Endothelial cell of umbilical vein (primary cell): ENCODE results near the gene TMEM132A. TPM values are rescaled to one million over a fixed set of nuclear protein-coding genes. Genes with fewer than 3 reads are reported as not detected.

Source experiments
- BruUV-seq: library from RNA; stranded (reverse); fragments of 400-500 nt; replicated peaks from 2 replicates; lab custom pipeline; 2021; lab: Mats Ljungman, UMichigan
- CTCF ChIA-PET: fragments of 300-600, 350-600 bp; sonication (Branson Sonifier 250); formaldehyde crosslinking; loops from one replicate; lab custom pipeline; 2021; ENCODE audit warnings: antibody characterized with exemption, inconsistent platforms; lab: Charles Lee
- POLR2A ChIA-PET: fragments of 300-600, 350-600 bp; sonication (Branson Sonifier 250); formaldehyde crosslinking; loops from one replicate; lab custom pipeline; 2021; ENCODE audit warnings: antibody characterized with exemption, inconsistent platforms; lab: Charles Lee
- DNase-seq: peaks from one replicate; pipeline ENCODE4 v3.0.0-alpha.2; 2011; ENCODE audit warnings: low read depth, low spot score
- FAIRE-seq: peaks from 2 replicates; lab custom pipeline; 2011; peaks lifted over from hg19 to GRCh38; lab: Jason Lieb, UNC
- H2AFZ ChIP-seq: 2 replicates; pipeline ENCODE4 v1.6.0; 2012; ENCODE audit warnings: low read depth, low read length, control low read depth, inconsistent platforms
- H3K27ac ChIP-seq: 2 replicates; pipeline ENCODE4 v1.5.1; 2011; ENCODE audit warnings: low read depth, mild to moderate bottlenecking, control low read depth, low read length, moderate library complexity; ENCODE audit not compliant: insufficient read depth
- H3K27me3 ChIP-seq, 2 experiments: 2 replicates each; pipeline versions ENCODE4 v1.6.0 to v1.6.1; 2011; ENCODE audit warnings: low read length in 2 of 2, mixed read lengths in 1 of 2; ENCODE audit not compliant: control insufficient read depth in 2 of 2, insufficient read depth in 2 of 2
- H3K36me3 ChIP-seq, 2 experiments: 2 replicates in 1 of 2; 3 replicates in 1 of 2; pipeline ENCODE4 v1.5.1; 2011; ENCODE audit warnings: low read length in 2 of 2, mild to moderate bottlenecking in 1 of 2, moderate library complexity in 1 of 2; ENCODE audit not compliant: control insufficient read depth in 2 of 2, insufficient read depth in 2 of 2; ENCODE audit errors: extremely low read depth in 1 of 2
- H3K4me1 ChIP-seq: 3 replicates; pipeline ENCODE4 v1.5.1; 2011; ENCODE audit warnings: mild to moderate bottlenecking, low read length; ENCODE audit not compliant: control insufficient read depth, insufficient read depth; ENCODE audit errors: extremely low read depth
- H3K4me2 ChIP-seq: 2 replicates; pipeline ENCODE4 v1.6.1; 2011; ENCODE audit warnings: low read length, control low read depth, mixed read lengths; ENCODE audit not compliant: insufficient read depth
- H3K4me3 ChIP-seq, 3 experiments: fragments of 200-600 bp in 1 of 3; sonication (generic), shearing (Covaris generic) in 1 of 3; replicated peaks in 1 of 3; 2 replicates each; pipeline ENCODE4 v1.5.1; 2011 to 2016; ENCODE audit warnings: control low read depth in 3 of 3, low read length in 3 of 3, mild to moderate bottlenecking in 2 of 3, inconsistent platforms in 1 of 3, low read depth in 1 of 3, moderate library complexity in 1 of 3; ENCODE audit not compliant: insufficient read depth in 1 of 3
- H3K79me2 ChIP-seq: 2 replicates; pipeline ENCODE4 v1.6.0; 2012; ENCODE audit warnings: low read length, inconsistent platforms; ENCODE audit not compliant: control insufficient read depth, insufficient read depth
- H3K9ac ChIP-seq: replicated peaks from 2 replicates; pipeline ENCODE3; 2011; ENCODE audit warnings: low read length, control low read depth; ENCODE audit not compliant: insufficient read depth; ENCODE audit errors: extremely low read depth
- H3K9me1 ChIP-seq: replicated peaks from 3 replicates; pipeline ENCODE4 v1.6.0; 2011; ENCODE audit warnings: mild to moderate bottlenecking, low read length; ENCODE audit not compliant: control insufficient read depth, insufficient read depth; ENCODE audit errors: extremely low read depth
- H3K9me3 ChIP-seq: replicated peaks from 2 replicates; pipeline ENCODE4 v1.5.1; 2012; ENCODE audit warnings: low read length, inconsistent platforms; ENCODE audit not compliant: control insufficient read depth, insufficient read depth
- H4K20me1 ChIP-seq: replicated peaks from 2 replicates; pipeline ENCODE3; 2011; ENCODE audit warnings: mild to moderate bottlenecking, low read length; ENCODE audit not compliant: control insufficient read depth, insufficient read depth; ENCODE audit errors: extremely low read depth
- EZH2 ChIP-seq: IDR thresholded peaks from 2 replicates; pipeline ENCODE4 v1.6.1; 2012; ENCODE audit warnings: borderline replicate concordance, low read depth, mild to moderate bottlenecking, moderate library complexity, low read length, inconsistent platforms; ENCODE audit not compliant: severe bottlenecking
- FOS ChIP-seq: IDR thresholded peaks from 2 replicates; pipeline ENCODE4 v1.6.1; 2011; ENCODE audit warnings: mild to moderate bottlenecking, low read length, moderate library complexity, borderline replicate concordance; ENCODE audit not compliant: insufficient read depth
- GATA2 ChIP-seq: IDR thresholded peaks from 2 replicates; pipeline ENCODE4 v1.7.0; 2011; ENCODE audit warnings: low read depth, mild to moderate bottlenecking, moderate library complexity, mixed read lengths, low read length; ENCODE audit not compliant: insufficient read length, insufficient read depth
- JUN ChIP-seq: IDR thresholded peaks from 2 replicates; pipeline ENCODE4 v1.6.1; 2011; ENCODE audit warnings: borderline replicate concordance, low read depth; ENCODE audit not compliant: insufficient read length, insufficient read depth
- MAX ChIP-seq: IDR thresholded peaks from 2 replicates; pipeline ENCODE4 v1.6.1; 2011; ENCODE audit not compliant: insufficient read depth, insufficient read length
- POLR2A ChIP-seq: IDR thresholded peaks from 2 replicates; pipeline ENCODE4 v1.6.1; 2012; ENCODE audit warnings: low read depth, mild to moderate bottlenecking, control low read depth, low read length
- dilution Hi-C: fragments of 300-500 bp; cut with MboI; formaldehyde crosslinking; loops from one replicate; pipeline ENCODE4 v1.15.0; 2019; ENCODE audit warnings: low sequenced_read_pairs; ENCODE audit not compliant: extremely low pct_ligation_motif_present
- intact Hi-C: fragments of 100-400 bp; cut with micrococcal nuclease; formaldehyde crosslinking; loops from one replicate; pipeline ENCODE4 v1.10.0; 2022
- polyA plus RNA-seq, 4 experiments: library from polyadenylated mRNA; depleted of rRNA in 3 of 4; stranded (reverse) in 3 of 4; unstranded in 1 of 4; fragments of >200 nt; gene quantifications; 2 replicates each; pipeline versions ENCODE4 v1.2.1 to v1.2.3, GENCODE V29; 2011 to 2012; ENCODE audit warnings: missing spikeins in 1 of 4
- total RNA-seq: library from RNA; stranded (reverse); gene quantifications from 2 replicates; pipeline ENCODE4 v1.2.3, GENCODE V29; 2021

Gene TMEM132A
- total and polyA plus RNA-seq, 2 donors (not counting 3 experiments of a cell fraction or from before 2014, with no cell fraction given) = 74.3 to 106 TPM

- CTCF ChIA-PET = interaction anchor here (1.1 kb wide), 1 partner anchor 9 kb away, joined by 4 read pairs; no protein-coding TSS in a partner anchor
These were observed 54.5 kb downstream of the TMEM132A start for GRCh38 chr11:60978546-60979380.

GRCh38 chr11:60981515-60981914 lies 57.3 kb downstream of the TMEM132A start:
- H2AFZ ChIP-seq = no peak overlapping the region
- no peaks in the 10 kb centered on the region for H4K20me1 ChIP-seq
- no peak for TF ChIP-seq EZH2
- TF ChIP-seq FOS = no peak
- TF ChIP-seq POLR2A = no peak
- TF ChIP-seq JUN = no peak
- no peak for TF ChIP-seq MAX
- no peak overlapping the region for H3K4me3 ChIP-seq
- no peaks in the 10 kb centered on the region for H3K9me1 ChIP-seq
- no peaks in the 10 kb centered on the region for H3K79me2 ChIP-seq
- no peak overlapping the region for H3K27ac ChIP-seq
- no peak overlapping the region for H3K4me2 ChIP-seq
- no peaks in the 10 kb centered on the region for H3K9me3 ChIP-seq
- DNase-seq = no peak
- dilution Hi-C loops = no loop called here
- ChIA-PET CTCF (no interaction called here), POLR2A (no interaction called here)
- no peak for FAIRE-seq
- peaks cover 2 to 3% of the 10 kb centered on the region in 2 experiments for H3K27me3 ChIP-seq
- no peaks in the 10 kb centered on the region for H3K36me3 ChIP-seq
- H3K9ac ChIP-seq = no peak overlapping the region
- H3K4me1 ChIP-seq = no peaks in the 10 kb centered on the region
- no TSS peak for BruUV-seq
- intact Hi-C loops = no loop called here

More at GRCh38 chr11:60978546-60979380, 54.5 kb downstream of the TMEM132A start:
- intact Hi-C loops (no loop called here), dilution Hi-C loops (no loop called here)
- H3K27ac ChIP-seq = no peak overlapping the region
- BruUV-seq = no TSS peak
- no peaks in the 10 kb centered on the region for H3K79me2 ChIP-seq
- H3K4me2 ChIP-seq = no peak overlapping the region
- no peaks in the 10 kb centered on the region for H4K20me1 ChIP-seq
- peaks cover 0 to 2% of the 10 kb centered on the region in 2 experiments for H3K27me3 ChIP-seq
- H3K4me3 ChIP-seq = no peak overlapping the region
- H3K9me3 ChIP-seq = no peaks in the 10 kb centered on the region
- TF ChIP-seq POLR2A (no peak), GATA2 (no peak)
- H3K36me3 ChIP-seq = no peaks in the 10 kb centered on the region
- no peak for FAIRE-seq
- no peaks in the 10 kb centered on the region for H3K4me1 ChIP-seq
- H3K9ac ChIP-seq = no peak overlapping the region
- H3K9me1 ChIP-seq = no peaks in the 10 kb centered on the region
- DNase-seq = no peak
- POLR2A ChIA-PET = no interaction called here
- no peak overlapping the region for H2AFZ ChIP-seq
